A673 (cell line): ENCODE data around the gene MYH3. TPM values are rescaled to one million over a fixed set of nuclear protein-coding genes. Genes with fewer than 3 reads are reported as not detected.

Experiments
- BruUV-seq: library from RNA; stranded (reverse); fragments of 400-500 nt; replicated peaks from 2 replicates; lab custom pipeline; 2021; lab: Mats Ljungman, UMichigan
- CTCF ChIA-PET: fragments of 300-600 bp; sonication (Branson Sonifier 250); formaldehyde crosslinking; loops from one replicate; lab custom pipeline; 2022; ENCODE audit warnings: antibody characterized with exemption; lab: Charles Lee
- POLR2A ChIA-PET: fragments of 300-600 bp; sonication (Branson Sonifier 250); formaldehyde crosslinking; loops from one replicate; lab custom pipeline; 2022; ENCODE audit warnings: antibody characterized with exemption; ENCODE audit not compliant: low non-redundant PET; lab: Charles Lee
- DNase-seq: peaks from one replicate; pipeline ENCODE4 v3.0.0-alpha.2; 2015; ENCODE audit warnings: low spot score
- H3K27ac ChIP-seq: fragments of 200-600 bp; sonication (generic); 2 replicates; pipeline ENCODE4 v1.5.1; 2016; ENCODE audit warnings: mixed run types, low read depth, mild to moderate bottlenecking, mixed read lengths, antibody characterized with exemption, low read length; ENCODE audit not compliant: poor library complexity, severe bottlenecking
- H3K27me3 ChIP-seq: fragments of 200-600 bp; sonication (generic); replicated peaks from 2 replicates; pipeline ENCODE4 v1.6.1; 2017; ENCODE audit warnings: mixed run types, low read depth, mild to moderate bottlenecking, mixed read lengths, antibody characterized with exemption, low read length; ENCODE audit not compliant: insufficient read depth, poor library complexity
- H3K36me3 ChIP-seq: fragments of 200-600 bp; sonication (generic); 2 replicates; pipeline ENCODE4 v1.6.1; 2016; ENCODE audit warnings: mixed run types, mild to moderate bottlenecking, mixed read lengths, antibody characterized with exemption, low read length; ENCODE audit not compliant: insufficient read depth, poor library complexity, severe bottlenecking
- H3K4me1 ChIP-seq: fragments of 200-600 bp; sonication (generic); 2 replicates; pipeline ENCODE4 v1.6.1; 2017; ENCODE audit warnings: mixed run types, mild to moderate bottlenecking, mixed read lengths, antibody characterized with exemption, low read length; ENCODE audit not compliant: insufficient read depth, poor library complexity, severe bottlenecking
- H3K4me3 ChIP-seq: fragments of 200-600 bp; sonication (generic); 2 replicates; pipeline ENCODE4 v1.5.1; 2016; ENCODE audit warnings: low read depth, mixed run types, mild to moderate bottlenecking, mixed read lengths, low read length; ENCODE audit not compliant: poor library complexity, severe bottlenecking
- H3K9me3 ChIP-seq: fragments of 200-600 bp; sonication (generic); 2 replicates; pipeline ENCODE4 v1.6.1; 2016; ENCODE audit warnings: mixed run types, low read depth, mild to moderate bottlenecking, mixed read lengths, antibody characterized with exemption, low read length; ENCODE audit not compliant: poor library complexity, severe bottlenecking
- CTCF ChIP-seq: fragments of 300-800, 200-600 bp; sonication (generic); conservative IDR thresholded peaks from 2 replicates; pipeline ENCODE4 v1.5.1; 2017; ENCODE audit warnings: low read depth, mild to moderate bottlenecking, antibody characterized with exemption, low read length, moderate library complexity, mixed read lengths
- EZH2 ChIP-seq: fragments of 200-600 bp; sonication (generic); IDR thresholded peaks from 2 replicates; pipeline ENCODE4 v1.6.1; 2017; ENCODE audit warnings: borderline replicate concordance, low read depth, mild to moderate bottlenecking, mixed read lengths, antibody characterized with exemption, low read length; ENCODE audit not compliant: poor library complexity, severe bottlenecking
- intact Hi-C: fragments of 100-400 bp; cut with micrococcal nuclease; formaldehyde crosslinking; loops from one replicate; pipeline ENCODE4 v1.10.0; 2022; ENCODE audit not compliant: unreplicated experiment
- total RNA-seq: library from RNA; stranded (reverse); gene quantifications from 2 replicates; pipeline ENCODE4 v1.2.3, GENCODE V29; 2021

The MYH3 gene
- total RNA-seq, 1 experiment from 2014 or later = 3.2 TPM

GRCh38 chr17:10606110-10606509 lies 51.0 kb downstream of the MYH3 start:
- DNase-seq = no peak
- Histone ChIP-seq H3K4me1 (no peaks in the 10 kb centered on the region), H3K27ac (no peak overlapping the region), H3K27me3 (peaks cover 5% of the 10 kb centered on the region), H3K9me3 (no peaks in the 10 kb centered on the region), H3K4me3 (no peak overlapping the region), H3K36me3 (no peaks in the 10 kb centered on the region)
- CTCF ChIA-PET = no interaction called here
- POLR2A ChIA-PET = no interaction called here
- BruUV-seq = no TSS peak
- intact Hi-C loops = no loop called here
- TF ChIP-seq CTCF = no peak
- no peak for TF ChIP-seq EZH2

GRCh38 chr17:10605221-10605783 lies 51.8 kb downstream of the MYH3 start:
- no peak overlapping the region for H3K4me3 ChIP-seq
- BruUV-seq = no TSS peak
- POLR2A ChIA-PET = no interaction called here

GRCh38 chr17:10604521-10604920 lies 52.6 kb downstream of the MYH3 start:
- Histone ChIP-seq H3K4me1 (no peaks in the 10 kb centered on the region), H3K9me3 (no peaks in the 10 kb centered on the region), H3K4me3 (no peak overlapping the region), H3K36me3 (no peaks in the 10 kb centered on the region), H3K27ac (no peak overlapping the region), H3K27me3 (peaks cover 5% of the 10 kb centered on the region)
- DNase-seq = no peak
- POLR2A ChIA-PET = no interaction called here
- TF ChIP-seq CTCF (no peak), EZH2 (no peak)
- intact Hi-C loops = no loop called here
- BruUV-seq = no TSS peak
- CTCF ChIA-PET = no interaction called here

More at GRCh38 chr17:10605221-10605783, 51.8 kb downstream of the MYH3 start:
- CTCF ChIA-PET = no interaction called here
- no peak overlapping the region for H3K27ac ChIP-seq
- intact Hi-C loops = no loop called here
- no peaks in the 10 kb centered on the region for H3K36me3 ChIP-seq
- DNase-seq = no peak
- H3K27me3 ChIP-seq = peaks cover 5% of the 10 kb centered on the region
- no peak for TF ChIP-seq EZH2
- no peak for TF ChIP-seq CTCF
- H3K9me3 ChIP-seq = no peaks in the 10 kb centered on the region
- no peaks in the 10 kb centered on the region for H3K4me1 ChIP-seq
